CD4-positive, alpha-beta T cell treated with Interleukin-2 at 100 ng/mL for 4 hours (primary cell): ENCODE data around the gene PAX5.

ENCODE experiments used
- DNase-seq: peaks from one replicate; pipeline ENCODE4 v3.0.0-alpha.2; 2020; ENCODE audit warnings: low spot score

The PAX5 gene

DNA sequence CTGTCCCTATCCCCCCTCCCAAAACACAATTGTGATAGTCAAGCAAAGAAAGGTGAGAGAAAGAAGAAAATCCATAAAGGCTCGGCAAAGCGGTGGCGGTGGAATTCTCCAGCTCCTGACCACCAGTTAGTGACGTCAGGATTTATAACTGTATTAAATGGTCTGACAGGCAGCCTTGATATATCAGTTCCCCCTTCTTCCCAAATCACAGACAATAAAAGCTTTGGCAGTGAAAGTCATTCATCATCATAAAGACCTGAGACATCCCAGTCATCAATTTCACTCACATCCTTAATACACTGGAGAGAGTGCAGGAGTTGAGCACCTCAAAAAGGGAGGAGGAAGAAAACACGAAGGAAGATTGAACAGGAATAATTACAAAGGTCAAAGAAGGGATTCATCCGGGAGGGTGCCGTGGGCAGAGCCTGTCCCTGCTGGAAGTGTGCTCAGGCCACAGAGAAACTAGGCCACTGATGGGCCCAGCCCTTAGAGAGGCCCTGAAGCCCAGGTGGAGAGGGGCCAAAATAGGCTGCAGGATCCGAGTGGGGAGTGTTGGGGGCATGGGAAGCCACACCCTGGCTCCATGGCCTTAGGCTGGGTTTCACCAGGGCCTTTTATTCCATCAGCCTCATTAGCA is 131.9 kb downstream of the PAX5 start:
- DNase-seq = no peak

DNA sequence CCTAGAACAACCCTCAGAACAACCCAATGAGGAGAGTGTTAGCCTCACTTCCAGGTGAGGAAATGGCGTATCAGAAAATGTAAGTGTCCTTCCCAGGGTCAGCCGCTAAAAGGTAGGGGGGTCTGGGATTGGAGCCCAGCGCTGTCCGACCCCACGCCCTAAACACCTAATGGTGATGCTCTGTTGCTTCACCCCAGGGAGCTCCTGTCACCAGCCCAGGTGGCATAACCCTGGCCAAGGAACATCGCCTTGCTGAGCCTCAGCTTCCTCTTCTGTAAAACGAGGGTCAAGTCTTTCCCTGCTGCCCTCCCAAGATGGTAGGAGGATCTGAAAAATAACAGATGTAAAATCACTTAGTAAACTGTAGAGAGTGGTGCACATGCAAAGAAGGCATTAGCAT is 132.5 kb downstream of the PAX5 start:
- DNase-seq = no peak

DNA sequence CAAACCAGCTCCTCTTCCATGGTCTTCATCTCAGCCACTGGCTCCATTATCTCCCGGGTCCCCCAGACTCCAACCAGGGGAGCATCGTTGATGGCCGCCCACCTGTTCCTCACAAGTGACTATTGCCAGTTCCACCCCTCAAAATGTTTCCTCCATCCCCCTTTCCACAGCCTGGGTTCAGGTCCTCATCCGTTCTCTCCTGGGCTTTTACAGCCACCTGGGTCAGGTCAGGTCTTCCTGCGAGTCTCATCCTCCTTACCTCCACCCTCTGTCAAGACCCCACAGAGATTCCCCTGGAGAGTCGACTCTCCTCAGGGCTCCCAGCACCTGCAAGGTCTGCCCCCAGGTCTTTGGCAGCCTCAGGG is 133.2 kb downstream of the PAX5 start:
- DNase-seq = no peak

DNA sequence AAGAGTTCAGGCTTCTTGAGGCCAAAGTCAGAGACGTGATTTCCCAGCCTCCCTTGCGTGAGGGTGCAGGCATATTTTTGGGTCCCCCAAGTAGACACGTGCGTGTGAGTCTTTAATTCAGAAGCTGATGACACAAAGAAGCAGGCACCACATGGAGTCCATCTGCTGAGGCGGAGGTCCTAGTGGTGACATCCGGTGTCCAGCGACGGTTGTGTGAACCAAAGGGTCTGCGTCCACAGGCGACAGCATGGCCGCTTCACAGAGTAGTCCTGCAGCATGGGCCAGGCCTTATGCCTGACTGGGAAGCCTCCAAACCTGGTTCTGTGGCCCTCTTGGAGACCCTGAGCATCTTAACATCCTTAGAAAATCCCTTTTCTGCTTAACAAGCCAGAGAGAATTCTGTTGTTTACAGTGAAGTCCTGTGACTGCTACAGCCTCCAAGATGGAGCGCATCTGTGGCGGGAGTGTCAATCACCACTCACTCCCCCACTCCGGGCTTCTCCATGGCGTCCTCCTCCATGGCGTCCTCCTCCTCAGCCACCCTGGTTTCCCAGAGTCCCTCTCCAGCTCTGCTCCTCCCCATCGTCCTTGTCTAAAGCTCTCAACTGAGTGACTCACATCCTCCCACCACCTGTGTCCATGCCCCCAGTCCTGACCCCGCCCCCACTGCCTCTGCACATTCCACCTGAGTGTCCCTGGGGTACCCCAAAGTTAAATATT is 133.8 kb downstream of the PAX5 start:
- DNase-seq = no peak

DNA sequence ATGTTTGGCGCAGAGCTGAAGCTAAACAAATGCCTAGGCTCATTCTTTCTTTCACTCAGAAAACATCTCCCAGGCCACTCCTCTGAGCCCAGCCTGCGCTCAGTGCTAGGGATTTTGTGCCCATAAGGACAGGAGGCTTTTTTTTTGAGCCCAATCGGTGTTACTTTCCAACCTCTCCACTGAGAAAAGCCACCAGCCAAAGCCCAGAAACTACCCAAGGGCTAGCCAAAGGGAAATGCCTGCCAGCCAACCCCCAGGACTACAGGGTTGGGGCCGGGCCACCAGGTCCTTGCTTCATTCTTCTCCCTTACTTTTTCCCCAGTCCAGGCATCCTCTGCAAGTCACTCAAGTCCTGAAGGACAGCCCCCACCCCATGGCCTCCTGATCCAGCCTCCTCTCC is 134.7 kb downstream of the PAX5 start:
- DNase-seq = no peak

DNA sequence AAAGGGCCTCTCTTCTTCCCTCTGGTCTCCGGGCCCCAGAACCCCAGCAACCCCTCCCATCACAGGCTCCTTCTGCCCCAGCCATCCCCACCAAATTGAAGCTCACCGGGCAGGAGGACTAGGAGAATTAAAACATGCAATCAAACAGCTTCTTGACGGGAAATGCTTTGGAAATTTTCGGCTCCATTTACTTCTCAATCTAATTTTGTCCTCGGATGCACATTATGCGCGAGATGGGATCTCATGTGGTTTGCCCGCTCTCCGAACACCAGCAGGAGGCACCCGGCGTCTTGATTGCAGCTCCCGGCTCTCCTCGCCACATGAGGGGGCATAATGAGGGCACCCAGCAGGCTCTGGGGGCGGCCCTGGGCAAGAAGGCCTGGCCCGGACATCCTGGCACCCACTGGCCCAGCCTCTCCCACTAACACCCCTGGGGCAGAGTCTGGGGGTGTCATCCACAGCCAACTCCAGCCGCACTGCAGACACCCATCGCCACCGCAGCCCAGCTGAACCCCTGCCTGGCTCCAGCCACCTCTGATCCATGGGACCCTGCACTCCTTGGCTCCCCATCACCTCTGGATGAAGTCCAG is 135.5 kb downstream of the PAX5 start:
- no peak for DNase-seq

DNA sequence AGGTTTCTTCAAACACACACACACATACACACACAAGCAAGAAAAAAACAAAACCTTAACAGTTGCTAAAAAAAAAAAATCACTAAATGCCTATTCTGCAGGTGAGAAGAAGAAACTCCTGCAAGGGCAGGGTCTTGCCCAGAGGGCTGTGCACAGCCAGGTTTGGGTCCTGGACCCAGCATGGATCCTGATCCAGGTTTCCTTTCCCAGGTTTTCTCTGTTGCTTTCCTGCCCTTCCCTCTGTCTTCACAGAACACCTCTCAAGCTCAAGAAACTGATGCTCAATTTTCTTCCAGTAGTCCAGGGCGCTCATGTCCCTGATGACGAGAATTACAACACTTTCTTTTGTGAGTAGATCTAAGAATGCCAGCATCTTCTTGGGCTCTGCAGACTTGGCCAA is 136.6 kb downstream of the PAX5 start:
- DNase-seq = no peak

DNA sequence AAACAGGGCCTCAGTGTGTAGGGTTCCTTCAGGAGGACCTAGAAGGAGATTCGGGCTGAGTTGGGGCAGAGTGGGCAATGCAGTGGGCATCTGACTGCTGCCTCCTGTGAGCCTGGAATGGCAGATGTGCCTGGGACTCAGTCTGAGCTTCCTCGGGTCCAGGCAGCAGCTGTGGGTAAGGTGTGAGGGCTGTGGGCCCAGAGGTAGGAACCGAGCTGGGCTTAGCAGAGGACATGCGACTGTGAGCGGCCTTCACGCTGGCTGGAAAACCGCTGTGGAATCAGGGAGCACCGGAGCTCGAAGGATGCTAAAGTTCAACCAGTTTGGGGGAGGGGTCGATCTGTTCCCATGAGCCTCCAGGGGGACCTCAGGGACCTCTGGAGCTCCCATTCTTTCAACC is 137.0 kb downstream of the PAX5 start:
- DNase-seq = no peak

DNA sequence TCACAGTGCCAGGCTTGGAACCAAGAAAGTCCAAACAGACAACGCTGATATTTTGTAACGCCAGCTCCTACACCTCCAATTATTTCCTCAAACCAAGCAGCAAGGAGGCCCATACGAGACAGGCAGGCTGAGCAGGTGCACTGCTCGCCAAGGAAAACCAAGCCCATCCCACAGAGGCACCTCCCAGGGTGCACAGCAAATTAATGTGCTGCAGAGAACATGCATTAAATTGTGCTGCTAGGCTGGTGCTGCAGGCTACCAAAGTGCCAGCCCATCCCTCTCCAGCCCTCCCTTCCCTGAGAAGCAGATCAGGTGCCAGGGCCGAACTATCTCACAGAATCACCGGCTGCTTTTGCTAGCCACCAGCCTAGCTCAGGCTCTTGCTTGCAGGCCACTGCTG is 137.8 kb downstream of the PAX5 start:
- DNase-seq = no peak

DNA sequence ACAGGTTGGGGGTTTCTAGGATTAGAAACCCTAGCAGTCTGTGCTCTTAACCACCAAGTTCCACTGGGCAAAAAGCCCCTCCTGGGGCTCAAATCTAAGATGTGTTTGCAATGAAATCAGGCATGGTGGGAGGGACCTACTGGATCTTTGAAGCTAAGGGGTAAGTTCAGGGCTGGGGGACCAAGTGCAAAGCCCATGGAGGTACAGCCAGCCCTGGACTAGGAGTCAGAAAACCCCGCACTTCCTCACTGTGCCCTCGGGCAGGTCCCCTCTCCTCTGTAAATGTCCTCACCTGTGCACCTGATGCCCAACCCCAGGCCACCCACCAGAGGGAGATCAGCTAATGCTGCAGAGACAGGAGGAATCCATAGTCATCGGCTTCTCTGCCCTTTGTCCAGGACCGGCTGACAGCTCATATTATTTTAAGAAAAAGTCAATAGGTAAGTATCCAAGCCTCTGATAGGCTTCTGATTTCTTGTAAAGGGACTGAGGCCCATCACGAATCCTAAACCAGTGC is 138.3 kb downstream of the PAX5 start:
- no peak for DNase-seq

DNA sequence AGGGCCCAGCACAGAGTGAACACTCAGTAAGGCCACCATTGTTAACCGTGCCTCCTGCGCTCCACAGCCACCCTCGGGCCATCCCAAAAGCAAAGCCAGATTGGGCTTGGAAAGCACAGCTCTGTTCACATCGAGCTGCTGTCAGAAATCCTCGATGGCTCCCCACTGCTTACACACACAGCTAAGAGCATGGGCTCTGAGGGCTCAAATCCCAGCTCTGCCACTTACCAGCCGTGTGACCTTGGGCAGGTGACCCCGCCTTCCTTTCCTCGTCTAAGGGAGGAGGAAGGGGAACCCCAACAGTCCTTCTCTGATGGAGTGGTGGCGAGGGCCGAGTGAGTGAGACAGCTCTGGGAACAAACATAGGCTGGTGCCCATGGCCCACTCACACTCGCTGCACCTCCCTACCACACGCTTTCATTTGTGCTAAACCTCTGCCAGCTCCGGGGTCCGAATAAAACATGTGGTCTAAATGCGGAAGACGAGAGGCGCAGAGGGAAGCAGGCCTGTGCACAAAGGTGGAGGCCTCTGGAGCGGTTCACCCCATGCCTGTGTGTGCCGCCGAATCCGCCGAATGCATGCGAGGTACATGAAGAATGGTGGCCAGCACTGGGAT is 139.3 kb downstream of the PAX5 start:
- no peak for DNase-seq

DNA sequence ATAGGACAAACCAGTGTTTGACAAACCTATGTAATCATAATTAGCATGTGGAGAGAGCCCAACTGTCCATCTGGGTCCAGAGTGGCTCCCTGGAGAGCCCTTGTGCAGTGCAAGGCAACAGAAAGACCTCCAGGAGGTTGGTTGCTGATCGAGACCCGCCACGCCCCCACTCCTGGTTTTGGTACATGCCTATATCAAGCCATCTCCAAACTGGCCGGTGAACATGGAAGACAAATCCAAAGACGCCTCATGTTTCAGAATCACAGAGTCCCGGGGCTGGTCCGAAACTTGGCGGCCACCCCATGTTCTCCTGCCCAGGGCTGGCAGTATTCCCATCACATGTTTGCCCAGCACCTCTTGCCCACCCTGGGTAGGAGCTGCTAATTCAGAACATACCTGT is 140.2 kb downstream of the PAX5 start:
- no peak for DNase-seq

DNA sequence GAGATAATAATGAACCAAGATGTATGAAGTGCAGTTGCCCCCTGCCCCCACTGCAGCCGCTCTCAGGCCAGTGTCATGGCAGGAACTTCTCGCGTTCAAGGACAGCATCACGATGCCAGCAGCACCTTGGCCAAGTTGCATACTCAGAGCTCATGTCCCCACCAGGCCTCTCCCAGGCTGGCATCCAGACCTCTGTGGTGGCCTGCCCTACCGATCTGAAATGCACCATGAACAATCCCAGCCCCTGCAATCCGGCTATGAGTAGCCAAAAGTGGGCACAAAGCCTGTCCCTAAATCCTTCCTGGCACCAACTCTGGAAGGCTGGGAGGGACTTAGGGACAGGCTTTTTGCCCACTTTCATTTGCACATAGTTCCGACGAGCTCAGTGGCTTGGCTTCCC is 140.9 kb downstream of the PAX5 start:
- no peak for DNase-seq

DNA sequence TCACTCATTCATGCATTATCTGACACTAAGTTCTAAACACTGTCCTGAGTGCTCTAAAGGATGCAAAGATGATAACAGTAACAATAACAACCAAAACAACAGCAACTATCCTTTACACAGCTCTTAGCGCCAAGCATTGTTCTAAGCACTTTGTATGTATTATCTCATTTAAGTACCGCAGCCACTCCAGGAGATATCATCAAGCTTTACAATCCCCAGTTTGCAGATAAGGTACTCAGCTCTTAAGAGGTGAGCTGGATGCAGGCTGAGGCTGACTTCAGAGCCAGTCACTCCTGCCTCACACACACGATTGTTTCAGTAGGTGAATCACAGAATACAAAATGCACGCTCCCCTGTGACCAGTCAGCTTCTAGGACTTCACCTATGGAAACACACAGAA is 141.8 kb downstream of the PAX5 start:
- DNase-seq = no peak

DNA sequence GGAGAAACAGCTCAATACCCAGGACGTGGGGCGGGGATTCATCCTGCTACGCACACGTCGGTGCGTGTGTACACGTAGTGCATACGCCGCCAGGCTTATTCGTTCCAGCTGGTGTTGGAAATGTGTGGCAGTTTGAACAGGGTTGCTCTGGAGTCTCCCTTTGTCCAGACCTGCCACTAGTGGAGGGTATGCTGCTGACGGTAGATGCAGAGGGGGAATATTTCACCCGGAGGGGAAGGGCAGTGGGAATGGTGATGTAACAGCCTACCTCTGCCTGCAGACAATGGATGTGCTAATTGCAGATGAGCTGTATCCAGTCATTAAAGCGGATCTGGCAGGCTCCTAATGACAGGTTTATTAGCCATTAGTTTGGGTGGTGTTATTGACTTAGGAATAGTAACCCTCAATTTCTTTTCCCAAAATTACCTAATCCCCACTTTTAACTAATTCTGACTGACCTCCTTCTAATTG is 142.7 kb downstream of the PAX5 start:
- no peak for DNase-seq

DNA sequence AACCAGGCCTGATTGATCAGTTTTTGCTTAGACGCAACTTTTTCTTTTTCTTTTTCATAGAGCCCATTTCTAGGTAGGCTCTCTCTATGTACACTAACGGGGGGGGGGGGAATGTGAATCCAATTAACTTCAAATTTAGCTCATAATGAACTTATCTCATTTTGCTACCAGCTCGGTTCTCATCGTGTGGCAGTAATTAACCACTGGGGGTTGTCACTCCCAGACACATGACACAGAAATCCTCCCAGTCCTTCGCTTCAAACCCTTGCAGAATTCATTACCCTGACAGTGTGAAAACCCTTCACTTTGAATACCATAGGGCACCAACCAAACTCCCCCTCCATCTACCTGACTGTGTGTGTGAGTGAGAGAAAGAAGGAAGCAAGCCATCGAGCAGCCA is 144.2 kb downstream of the PAX5 start:
- no peak for DNase-seq

DNA sequence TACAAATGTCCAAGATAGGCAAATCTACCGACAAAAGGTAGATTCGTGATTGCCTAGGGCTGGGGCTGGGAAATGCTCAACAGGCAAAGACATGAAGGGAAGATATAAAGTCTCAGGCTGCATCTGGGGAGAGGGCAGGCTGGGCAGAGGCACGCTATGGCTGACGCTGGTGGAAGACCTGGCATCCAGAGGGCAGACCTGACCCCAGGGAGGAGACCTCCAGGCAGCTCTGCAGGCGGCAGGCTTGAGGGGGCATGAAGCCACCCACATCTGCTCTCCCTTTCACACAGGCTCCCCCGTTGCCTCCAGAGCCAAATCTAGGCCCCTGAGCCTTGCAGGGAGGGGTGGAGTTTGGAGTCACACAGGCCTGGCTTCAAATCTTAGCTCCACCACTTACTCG is 145.5 kb downstream of the PAX5 start:
- DNase-seq = no peak

DNA sequence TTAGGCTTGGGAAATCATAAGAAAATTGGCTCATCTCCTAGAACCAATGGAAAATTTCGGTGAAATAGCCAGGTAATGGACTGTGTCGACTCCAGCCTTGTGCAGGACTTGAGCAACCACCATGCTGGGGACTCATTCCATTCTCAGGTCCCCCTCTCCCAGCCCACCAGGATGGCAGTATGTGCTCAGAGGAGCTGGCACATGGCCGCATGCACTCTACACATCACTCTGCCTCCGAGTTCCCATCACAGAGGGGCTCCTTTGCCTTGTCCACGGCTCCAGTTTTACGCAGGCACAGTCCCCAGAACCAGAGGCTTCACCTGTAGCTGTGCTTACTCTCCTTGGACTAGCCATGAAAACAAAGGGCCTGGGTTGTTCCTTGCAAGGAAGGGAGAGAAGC is 149.3 kb downstream of the PAX5 start:
- DNase-seq = no peak

DNA sequence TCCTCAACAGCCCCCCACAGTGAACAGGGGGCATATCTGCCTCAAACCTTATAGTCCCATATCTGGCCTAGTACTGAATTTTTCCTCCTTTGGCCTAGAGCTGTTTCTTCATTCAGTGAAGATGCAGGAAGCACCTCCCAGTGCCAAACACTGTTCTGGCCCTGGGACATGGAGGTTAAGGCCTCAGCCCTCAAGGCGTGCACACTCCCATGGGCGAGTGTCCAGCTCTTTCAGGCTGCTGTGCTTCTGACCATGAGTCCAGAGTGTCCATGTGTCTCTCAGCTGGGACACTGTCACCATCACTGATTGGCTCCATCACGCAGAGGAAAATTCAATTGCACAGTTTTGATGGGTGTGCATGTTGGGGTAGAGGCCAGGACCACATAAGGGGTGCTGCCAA is 151.5 kb downstream of the PAX5 start:
- DNase-seq = no peak

DNA sequence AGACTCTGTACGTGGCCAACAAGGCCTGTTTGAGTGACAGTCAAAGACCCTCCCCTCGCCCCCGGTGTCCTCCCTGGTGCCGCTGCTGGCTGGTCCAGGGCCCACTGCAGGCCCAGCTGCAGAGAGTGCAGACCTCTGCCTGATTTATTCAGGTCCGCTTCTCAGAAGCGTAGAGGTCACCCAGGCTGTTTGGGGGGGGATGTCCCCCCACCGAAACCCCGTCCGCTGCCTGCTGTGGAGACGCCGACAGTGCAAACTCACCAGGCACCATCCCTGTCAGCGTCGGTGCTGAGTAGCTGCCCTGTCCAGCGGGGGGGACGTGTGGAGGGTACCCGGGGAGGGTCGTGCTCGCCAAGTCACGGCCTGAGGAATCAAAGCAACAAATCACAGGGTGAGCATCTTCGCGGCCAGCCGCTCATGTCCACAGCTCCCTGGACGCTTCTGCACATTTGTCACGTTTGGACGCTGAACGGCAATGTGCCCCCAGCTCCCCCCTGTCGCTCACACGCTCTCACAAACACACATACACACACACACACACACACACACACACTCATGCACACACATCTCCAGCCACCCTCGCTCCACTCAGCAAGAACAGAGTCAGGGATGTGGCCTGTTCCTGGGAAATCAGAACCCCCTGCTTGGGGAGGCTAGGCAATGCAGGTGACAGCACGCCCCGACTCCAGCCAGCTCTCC is 152.2 kb downstream of the PAX5 start:
- DNase-seq = no peak

DNA sequence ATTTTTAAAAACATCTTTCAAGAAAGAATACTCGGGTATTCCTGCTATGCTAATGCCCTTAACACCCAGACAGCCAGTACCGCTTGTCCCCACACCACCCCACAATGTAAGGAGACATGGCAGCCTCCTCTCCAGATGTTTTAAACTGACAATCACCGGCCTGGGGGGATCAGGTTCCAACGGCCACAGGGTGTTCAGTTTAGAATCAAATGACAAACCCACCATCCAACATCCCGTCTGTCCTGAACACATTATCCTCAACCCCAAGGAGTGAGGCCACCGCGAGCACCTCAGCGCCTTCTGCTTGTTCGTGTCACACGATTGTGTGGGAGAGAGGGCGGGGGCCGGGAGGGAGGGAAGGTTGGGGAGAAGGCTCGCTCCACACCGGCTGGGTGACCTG is 152.8 kb downstream of the PAX5 start:
- DNase-seq = no peak

DNA sequence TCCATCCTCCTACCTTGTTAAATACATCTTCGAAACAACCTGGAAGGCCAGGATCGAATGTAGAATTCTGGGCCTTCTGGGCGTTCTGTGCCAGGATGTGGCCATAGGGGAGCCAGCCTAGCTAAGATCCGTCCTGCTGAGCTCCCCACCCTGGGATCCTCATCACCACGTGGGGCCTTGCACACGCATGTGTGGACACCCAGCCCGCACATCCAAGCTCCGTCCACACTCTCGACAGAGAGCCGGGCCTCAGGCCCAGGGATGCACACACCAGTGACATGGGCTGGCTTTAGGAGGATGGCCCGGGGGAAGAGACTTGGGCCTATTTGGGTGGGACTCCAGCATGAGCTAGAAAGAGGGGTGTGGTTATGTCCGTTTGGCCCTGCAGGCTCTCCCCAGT is 154.0 kb downstream of the PAX5 start:
- DNase-seq = no peak
